8988T (cell line): ENCODE measurements around the gene PITPNM3.

Source experiments
- DNase-seq: peaks from one replicate; pipeline ENCODE4 v3.0.0; 2011

The PITPNM3 gene

DNA sequence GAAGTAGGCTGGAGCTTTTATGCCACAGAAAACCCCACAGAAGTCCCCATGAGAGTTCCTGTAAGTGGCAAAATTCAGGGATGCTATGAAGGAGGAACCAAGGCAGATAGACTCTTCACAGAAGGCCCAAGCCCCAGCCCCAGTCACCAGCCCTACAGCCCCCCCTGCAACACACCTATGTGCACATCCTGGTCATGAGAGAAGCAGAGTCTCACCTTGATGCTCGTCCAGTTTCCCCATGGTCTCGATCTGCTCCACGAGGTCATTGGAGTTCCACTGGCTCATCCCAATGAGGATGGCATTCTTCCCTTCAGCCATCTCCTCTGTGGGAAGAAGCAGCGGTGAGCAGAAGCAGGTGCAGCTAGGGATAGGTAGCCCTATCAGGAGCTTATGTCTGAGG is 31.2 kb downstream of the PITPNM3 start:
- DNase-seq, result no peak

DNA sequence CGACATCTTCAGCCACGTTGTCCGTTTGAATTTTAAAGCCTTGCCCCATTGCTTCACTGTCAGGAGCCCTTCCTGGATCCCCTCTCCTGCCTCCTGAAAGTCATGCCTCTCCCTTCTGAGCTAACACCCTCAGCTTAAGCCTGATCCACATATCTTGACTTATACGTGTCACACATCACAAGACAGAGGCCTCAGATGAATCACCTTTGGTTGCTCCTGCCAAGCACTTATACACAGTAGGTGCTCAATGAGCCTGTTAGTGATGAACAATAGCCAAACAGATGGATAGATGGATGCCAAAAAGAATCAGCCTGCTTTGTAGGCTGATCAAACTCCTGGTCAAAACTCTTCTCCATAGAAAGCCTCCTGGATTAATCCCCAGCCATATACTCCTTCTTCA is 31.8 kb downstream of the PITPNM3 start:
- no peak for DNase-seq

DNA sequence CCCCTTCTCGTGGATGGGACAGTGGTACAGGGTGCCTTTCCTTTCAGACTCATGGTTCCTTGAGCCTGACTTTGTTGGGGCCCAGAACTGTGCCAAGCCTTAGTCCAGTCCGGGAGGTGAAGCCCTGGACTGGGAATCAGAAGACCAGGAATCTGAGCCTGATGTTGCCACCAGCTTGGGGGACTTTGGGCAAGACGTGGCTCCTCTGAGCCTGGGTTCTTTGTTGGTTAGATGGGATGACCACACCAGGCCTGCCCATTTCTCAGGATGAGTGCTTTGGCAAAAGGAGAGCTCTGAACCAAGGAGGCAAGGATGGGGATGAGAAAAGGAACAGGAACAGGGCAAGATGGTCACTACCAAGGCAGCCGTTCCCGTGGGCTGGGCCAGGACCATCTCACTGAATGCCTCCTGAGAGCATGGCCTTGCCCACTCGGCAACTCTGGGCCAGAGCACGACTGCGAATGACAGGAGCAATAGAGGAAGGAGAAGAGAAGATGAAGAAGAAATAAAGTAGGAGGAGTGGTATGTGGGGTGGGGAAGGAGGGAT is 32.5 kb downstream of the PITPNM3 start:
- DNase-seq, result no peak

DNA sequence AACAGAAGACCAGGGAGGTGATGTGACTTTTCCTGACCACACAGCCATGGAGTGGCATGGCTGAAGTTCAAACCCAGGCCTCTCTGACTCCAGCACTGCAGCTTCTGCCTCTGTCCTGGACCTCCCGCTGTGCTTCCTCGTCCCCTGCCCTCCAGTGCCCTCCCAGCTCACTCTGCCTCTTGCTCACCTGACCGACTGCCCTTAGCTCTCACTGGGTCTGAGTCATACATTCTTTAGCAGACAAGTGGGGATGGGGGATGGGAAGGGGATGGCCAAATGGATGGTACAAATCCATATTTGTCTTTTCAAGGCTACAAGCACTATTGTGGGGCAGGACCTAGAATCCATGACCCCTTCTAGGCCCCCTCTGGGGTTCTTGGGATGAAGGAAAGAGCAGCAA is 33.0 kb downstream of the PITPNM3 start:
- DNase-seq, result no peak

DNA sequence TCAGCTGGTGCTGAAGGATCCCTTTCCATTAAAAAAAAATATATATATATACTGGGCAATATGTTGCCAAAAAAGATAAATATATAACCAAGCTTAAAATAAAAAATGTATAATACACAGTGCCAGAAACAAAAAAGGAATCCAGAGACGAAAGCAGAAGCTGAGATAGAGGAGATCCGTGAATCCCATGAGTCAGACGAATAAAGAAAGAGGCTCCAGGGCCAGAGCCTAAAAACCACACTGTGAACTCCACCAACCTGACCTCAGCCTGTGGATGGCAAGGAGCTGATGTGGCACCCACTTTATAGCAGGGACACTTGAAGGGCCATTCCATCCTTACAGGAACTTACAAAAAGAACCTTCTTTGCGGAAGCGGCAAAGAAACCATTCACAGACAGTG is 34.8 kb downstream of the PITPNM3 start:
- DNase-seq, result no peak

DNA sequence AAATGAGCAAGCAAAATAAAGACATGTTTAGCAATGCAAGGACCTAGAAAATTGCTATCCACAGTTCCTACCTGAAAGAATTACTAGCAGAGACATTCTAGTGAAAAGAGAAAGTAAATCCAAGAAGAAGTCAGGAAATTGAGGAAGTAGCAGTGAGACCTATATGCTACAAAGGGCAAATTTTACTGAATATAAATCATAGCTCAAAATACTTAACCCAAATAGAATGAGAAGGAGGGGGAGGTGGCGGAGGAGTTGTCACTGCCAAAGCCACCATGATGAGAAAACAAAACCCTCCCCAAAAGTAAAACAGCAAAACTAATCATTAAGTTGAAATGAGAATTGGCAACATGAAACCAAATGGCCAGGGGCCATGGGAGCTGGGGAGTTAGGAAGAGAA is 39.3 kb downstream of the PITPNM3 start:
- no peak for DNase-seq

DNA sequence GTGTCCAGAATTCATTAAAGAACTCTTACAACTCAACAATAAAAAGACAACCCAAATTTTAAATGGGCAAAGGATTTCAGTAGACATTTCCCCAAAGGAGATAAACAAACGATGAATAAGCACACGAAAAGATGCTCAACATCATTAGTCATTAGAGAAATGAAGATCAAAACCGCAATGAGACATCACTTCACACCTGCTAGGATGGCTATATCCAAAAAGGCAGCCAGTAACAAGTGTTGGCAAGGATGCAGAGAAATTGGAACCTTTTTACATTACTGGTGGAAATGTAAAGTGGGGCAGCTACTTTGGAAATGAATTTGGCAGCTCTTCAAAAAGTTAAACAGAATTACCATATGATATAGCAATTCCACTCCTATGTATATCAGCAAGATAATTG is 42.0 kb downstream of the PITPNM3 start:
- DNase-seq, result no peak

DNA sequence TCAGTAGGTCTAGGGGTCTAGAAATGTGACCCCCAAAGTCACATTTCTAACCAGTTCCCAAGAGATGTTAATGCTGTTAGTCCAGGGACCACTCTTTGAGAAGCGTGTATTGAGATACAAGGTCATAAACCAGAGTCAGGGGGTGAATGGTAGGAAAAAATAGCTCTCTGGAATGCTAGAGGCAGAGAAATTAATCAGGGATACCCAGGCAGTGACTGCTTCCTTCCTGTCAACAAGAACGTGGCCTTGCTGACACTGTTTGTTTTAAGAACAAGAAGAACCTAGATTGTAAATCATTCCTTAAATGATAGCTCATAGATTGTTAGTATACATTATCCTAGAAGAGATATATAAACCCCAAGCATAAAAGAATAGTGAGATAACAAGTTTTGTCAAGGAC is 43.8 kb downstream of the PITPNM3 start:
- no peak for DNase-seq

DNA sequence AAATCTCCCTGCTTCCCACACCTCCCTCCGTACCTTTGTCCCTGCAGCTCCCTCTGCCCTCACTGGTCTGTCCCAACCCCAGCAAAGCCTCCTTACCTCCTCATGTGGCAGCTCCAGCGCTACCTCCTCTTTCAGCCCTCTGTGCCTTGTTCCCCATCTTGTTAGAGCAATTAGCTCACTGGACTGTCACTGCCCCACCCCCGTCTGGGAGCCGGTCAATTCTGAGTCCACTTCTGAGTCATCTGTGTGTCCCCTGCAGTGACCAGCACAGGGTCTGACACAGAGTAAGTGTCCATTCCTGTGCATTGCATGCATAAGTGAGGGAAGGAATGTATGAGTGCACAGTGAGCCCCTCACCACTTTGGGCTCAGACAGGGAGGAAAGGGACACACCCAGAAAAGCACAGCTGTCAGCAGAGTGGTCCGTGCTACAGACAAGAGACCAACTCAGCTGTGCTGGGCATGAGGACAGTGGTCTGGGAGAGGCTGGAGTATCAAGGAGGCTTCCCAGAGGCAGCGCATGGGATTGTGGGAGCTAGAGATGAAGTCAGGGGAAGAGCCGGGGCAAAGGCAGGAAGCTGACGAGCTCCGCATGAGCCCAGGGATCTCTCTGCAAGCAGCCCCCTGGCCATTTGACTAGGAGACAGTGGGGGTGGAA is 45.9 kb downstream of the PITPNM3 start:
- no peak for DNase-seq

DNA sequence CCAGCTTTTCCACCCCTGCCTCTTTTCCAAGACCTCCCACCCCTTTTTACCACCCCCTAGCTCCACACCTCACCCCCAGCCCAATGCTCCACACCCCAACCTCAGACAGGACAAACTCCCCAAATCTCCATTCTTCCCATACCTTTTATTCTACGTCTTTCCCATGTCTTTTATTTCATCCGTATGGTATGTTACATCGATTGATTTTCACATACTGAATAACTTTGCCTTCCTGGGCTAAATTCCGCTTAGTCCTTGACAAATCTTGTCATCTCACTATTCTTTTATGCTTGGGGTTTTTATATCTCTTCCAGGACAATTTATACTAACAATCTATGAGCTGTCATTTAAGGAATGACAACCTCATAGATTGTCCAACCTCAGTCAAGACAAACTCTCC is 46.4 kb downstream of the PITPNM3 start:
- DNase-seq, result no peak

DNA sequence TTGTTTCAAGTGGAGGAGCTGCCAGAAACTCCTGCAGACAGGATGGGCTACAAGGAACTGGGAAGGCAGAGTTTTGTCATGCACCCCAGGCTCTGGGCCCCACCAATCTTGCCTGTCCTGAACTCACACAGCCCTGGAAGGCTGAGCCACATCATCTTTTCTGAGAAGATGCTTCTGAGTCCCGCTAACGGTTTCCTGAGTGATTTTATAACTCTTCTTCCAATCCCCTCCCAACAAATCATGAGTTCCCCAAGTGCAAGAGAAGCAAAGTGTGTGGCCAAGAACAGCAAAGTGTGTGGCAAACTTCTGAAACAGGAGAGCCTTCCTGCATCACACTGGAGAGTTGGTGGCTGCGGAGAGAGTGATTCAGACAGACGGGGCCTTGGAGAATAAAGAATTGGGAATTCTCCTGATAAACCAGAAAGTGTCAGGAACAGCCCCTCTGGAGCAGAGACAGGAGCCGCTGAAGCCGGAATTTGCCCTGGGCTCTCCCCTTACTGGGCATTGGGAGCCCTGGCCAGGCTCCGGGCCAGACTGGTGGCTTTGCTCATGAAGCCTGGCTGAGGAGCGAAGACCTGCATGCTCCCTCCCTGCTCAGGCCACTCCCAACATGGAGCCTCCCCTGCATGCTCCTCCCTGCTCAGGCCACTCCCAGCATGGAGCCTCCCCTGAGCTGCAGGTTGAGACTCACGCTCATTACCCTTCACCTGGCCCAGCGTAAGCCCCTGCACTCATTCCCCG is 47.2 kb downstream of the PITPNM3 start:
- no peak for DNase-seq

DNA sequence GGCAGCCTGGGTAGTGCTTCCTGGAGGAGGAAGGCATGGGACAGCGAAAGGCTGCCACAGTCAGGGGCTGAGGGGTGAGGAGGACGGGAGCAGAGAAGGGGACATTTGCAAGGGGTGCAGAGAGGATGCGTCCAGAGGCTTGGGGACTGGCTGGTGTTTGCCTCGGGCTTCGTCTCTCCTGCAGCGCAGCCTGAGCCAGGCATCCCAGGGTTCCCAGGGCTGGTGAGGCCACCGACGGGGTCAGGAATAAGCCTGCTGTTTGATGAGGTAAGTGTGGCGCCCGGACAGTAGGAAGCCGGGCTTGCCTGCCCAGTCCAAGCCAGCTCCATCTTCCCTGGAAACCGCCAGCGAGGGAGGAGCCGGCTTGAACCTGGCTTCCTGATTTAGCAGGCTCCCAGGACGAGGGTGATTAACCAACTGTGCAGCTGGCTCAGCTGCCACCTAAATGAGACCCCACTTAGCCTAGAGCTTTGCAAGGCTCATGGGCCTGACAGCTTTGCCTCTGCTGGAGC is 47.8 kb downstream of the PITPNM3 start:
- no peak for DNase-seq

DNA sequence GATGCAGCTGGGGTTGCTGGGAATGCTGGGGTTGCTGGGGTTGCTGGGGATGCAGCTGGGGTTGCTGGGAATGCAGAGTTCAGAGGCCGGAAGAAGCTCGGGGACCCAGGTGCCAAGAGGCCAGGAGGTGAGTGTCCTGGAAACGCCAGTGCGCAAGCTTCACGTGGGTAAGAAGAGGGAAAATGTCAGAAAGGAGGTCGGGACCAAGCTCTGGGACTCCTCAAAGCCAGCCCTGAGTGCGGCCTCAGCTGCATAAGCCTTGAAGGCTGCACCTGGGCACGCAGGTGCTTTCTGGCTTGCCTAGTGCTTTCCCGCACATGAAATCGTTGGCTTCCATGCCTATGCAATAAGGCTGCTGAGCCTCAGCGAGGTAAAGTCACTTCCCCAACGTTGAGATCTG is 48.3 kb downstream of the PITPNM3 start:
- no peak for DNase-seq

DNA sequence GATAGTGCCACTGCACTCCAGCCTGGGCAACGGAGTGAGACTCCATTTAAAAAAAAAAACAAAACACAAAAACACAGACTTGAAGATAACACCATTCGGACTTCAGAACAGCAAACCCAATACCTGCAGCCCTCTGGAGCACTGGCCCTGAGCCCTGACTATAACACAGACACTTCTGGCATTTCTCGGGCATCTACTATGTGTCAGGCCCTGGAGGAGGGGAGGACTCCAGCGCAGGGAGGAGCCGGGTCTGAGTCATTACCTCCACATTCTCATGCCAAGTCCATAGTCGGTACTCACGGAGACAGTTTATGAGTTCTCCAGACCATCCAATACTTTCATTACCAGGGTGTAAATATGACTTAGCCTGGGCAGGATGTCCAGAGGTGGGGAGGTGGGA is 48.8 kb downstream of the PITPNM3 start:
- peak; percentile 45 for DNase-seq

DNA sequence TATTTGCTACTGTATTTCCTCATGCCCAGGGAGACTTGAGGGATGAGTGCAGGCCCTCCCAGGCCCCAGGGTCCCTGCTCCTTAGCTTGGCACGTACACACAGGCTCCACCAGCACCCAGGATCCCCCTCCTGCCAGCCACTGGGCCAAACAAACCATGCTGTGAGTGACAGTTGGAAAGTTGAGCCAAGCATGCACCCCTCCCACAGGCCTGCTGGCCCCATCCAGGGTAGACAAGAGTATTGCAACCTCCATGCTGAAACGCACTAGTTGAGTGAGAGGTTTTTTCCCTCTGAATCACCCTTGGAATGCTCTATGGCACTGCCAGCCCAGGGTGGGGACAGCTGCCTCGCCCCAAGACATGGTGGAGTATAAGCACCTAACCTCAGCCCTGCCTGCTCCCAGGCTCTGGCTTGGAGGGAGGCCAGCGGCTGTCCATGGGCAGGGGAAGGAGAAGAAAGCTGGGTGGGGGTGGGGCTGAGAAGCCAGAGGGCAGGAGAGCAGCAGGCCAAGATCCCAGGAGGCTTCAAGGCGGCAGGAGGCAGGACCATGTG is 49.6 kb downstream of the PITPNM3 start:
- no peak for DNase-seq

DNA sequence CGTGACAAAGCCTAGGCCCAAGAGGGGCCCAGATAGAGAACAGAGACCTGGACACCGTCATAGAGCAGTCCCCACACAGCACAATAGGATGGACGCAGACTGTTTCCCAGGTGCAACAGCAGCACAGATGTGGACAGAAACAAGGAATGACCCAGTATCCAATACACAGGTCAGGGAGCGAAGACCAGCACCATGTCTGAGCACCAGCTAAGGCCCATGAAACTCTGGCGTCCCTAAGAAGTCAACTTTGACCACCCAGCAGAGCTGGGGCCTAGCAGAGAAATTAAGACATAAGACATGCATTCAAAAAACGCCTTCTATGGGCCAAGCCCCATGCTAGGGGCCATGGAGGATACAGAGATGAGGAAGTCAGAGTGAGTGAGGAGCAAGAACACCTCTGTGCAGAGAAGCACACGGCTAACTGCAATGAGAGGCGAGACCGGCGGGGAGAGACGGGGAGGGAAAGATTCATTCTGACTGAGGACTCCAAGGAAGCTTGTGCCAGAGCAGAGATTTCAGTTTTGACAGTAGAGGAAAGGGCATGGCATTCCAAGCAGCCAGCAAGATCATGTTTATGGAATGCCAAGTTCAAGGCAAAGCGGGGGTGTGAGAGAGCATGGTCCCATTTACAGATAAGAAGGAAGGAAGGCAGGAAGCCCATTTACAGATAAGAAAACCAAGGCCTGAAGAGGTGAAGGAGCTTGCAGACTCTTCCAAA is 50.8 kb downstream of the PITPNM3 start:
- no peak for DNase-seq

DNA sequence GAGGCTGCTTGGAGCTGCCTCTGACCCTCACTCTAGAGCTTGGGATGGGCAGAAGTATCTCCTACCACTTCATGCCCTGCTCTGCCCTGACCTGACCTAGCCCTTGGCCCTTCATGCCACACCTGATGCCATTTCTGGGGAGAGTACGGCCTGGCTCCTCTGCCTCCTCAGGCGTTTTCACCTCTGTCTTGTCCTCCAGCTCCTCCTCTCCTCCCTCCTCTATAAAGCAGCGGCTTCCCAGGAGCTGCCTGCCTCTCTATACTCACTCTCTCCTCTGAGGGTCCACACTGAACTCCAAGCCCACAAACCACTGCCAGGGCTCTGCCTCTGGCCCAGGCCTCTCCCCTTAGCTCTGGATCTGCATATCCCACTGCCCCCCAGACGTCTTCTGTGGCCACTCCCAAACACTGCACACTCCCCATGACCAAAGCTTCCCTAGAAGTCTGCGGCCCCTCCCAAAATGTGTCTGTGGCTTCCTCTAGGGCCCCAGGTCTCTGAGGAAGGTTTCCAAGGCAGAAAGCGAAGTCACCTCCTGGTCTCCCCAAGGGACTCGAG is 52.6 kb downstream of the PITPNM3 start:
- DNase-seq, result no peak

DNA sequence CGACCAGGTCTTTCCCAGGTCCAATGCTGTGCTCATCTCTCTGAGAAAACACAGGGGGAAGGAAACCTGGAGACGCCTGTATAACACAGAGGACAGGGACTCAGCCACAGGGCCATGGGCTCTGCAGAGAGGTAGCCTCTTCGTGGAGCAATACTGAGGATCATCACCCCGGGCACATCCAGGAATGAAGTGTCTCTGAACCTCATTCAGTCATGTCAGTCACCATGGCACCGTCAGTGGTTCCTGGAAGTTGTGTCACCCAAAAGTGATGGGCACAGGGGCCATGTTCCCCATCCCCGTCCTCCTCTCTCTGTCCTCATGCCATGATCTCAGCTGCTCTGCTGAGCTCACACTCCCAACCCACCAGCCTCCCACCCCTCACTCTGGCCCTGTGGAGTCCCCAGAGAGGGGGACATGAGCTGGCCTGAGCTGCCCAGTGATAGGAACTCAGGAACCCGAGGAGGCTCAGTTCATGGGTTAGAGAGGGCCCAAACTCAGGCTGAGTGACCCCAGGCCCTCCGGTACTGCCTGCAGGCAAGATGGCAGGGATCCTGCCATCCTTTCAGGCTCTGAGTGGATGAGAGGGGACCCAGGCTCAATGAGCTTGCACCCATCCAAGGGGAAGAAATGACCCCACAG is 53.4 kb downstream of the PITPNM3 start:
- DNase-seq, result no peak

DNA sequence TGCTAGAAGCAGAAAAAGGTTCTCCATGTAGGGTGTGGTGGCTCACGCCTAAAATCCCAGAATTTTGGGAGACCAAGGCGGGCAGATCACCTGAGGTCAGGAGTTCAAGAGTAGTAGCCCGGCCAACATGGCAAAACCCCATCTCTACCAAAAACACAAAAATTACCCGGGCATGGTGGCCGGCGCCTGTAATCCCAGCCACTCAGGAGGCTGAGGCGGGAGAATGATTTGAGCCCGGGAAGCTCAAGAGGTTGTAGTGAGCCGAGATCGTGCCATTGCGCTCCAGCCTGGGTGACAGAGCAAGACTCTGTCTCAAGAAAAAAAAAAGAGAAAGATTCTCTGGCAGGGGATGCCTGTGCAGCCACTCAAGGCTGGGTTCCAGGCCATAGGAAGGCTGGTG is 54.2 kb downstream of the PITPNM3 start:
- no peak for DNase-seq

DNA sequence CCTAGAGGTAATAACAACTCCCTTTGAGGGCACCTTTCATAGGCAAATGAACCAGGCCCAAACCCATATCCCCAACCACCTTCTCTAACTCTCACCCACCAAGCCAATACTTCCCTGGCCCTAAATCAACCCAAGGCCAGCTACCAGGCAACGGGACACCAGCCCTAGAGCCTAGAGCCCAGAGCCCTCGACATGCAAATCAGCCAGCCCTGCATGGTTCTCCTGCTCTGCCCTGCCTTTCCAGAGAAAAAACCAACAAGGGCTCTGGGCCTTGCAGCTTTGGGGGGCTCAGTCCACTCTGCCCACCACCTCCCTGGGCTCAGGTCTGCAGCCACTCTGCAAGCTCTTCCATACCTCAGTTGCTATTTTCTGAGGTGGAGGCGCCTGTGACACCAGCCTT is 55.0 kb downstream of the PITPNM3 start:
- no peak for DNase-seq

DNA sequence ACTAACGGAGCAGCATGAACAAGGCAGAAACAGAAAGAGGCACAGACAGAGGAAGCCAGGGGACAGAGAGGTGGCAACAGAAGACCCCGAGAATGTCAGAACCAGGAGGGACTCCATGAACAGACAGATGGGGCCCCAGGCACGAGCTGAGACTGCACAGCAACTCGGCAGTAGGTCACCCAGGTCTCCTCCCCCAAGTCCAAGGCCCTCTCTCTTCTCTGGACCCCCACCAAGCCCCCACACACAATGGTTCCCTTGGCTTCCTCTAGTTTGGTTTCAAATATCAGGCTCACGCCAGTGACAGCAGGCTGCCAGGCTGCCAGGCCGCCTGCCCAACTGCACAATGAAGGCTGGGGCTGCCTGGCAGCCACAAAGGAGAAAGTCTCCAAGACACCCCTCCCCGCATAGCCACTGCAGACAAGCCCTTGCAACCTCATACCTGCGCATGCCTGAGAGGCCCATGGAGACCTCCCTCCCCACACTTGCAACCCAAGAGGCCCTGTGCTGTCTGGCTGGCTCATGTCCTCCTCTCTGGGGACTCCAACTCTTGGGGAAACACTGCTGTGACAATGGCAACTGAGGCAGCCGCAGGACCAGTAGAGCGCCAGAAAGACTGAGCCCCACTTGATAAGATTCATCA is 57.3 kb downstream of the PITPNM3 start:
- no peak for DNase-seq

DNA sequence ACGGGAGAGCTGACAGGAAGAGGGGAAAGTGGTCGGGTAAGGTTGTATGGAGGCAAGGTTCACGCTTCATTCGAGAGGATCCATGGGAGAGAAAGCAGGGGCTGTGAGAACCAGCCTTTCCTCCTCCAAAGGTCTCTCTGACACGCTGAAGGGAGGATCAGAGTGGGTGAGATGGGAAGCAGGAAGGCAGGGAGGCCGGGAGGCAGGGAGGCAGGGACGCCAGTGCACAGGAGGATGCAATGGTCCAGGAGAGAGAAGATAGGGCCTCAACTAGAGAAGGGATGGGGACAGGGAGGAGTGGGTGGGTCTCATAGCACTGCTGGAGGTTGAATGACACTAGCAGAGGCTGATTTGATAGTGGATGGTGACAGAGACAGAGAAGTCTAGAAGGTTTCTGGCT is 58.0 kb downstream of the PITPNM3 start:
- DNase-seq, result no peak
